Keratinocyte (primary cell): ENCODE results near the gene AADAT.

Experiments
- EZH2 ChIP-seq: IDR thresholded peaks from one replicate; pipeline ENCODE4 v1.6.1; 2012; ENCODE audit warnings: inconsistent platforms, mild to moderate bottlenecking, low read length, moderate library complexity
- TF ChIP-seq, protein P1 (sequence below), 3 experiments: IDR thresholded peaks in 1 of 3; conservative IDR thresholded peaks in 1 of 3; optimal IDR thresholded peaks in 1 of 3; 2 replicates in 2 of 3; 3 replicates in 1 of 3; pipeline versions ENCODE3 to v1.5.1; 2011; ENCODE audit warnings: low read length in 3 of 3, mild to moderate bottlenecking in 3 of 3, moderate library complexity in 2 of 3, control low read depth in 1 of 3, inconsistent platforms in 1 of 3; ENCODE audit not compliant: insufficient read depth in 2 of 3; ENCODE audit errors: extremely low read depth in 1 of 3

DNA sequence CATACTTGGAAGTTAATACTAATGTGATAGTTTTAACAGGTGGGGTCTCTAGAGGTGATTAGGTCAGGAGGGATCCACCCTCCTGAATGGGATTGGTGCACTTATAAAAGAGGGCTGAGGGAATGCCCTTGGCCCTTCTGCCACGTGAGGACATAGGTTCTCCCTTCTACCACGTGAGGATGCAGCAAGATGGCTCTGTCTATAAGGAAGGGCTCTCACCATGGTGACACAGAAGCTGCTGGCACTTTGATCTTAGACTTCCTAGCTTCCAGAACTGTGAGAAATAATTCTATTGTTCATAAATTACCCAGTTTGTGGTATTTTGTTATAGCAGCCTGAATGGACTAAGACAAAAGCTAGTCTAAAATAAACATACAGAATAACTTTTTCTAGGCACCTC is 1.0 kb downstream of the AADAT start:
- TF ChIP-seq, protein P1, sequence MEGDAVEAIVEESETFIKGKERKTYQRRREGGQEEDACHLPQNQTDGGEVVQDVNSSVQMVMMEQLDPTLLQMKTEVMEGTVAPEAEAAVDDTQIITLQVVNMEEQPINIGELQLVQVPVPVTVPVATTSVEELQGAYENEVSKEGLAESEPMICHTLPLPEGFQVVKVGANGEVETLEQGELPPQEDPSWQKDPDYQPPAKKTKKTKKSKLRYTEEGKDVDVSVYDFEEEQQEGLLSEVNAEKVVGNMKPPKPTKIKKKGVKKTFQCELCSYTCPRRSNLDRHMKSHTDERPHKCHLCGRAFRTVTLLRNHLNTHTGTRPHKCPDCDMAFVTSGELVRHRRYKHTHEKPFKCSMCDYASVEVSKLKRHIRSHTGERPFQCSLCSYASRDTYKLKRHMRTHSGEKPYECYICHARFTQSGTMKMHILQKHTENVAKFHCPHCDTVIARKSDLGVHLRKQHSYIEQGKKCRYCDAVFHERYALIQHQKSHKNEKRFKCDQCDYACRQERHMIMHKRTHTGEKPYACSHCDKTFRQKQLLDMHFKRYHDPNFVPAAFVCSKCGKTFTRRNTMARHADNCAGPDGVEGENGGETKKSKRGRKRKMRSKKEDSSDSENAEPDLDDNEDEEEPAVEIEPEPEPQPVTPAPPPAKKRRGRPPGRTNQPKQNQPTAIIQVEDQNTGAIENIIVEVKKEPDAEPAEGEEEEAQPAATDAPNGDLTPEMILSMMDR (optimal IDR thresholded peaks at IDR 0.05 in 1 of 3, IDR thresholded peaks at IDR 0.05 in 1 of 3, conservative IDR thresholded peaks at IDR 0.05 in 1 of 3; ENCODE audit: extremely low read depth in 1 of 3, insufficient read depth in 2 of 3, low read length in 3 of 3), result no peak
- no peak for TF ChIP-seq EZH2
